HG03378 (cell line): ENCODE measurements around the gene TOP2A.
"Not testable (repeated sequence)": the region's sequence is repeated elsewhere in the genome, so short reads cannot be mapped to it uniquely, and the experiment has no call there.

Experiments used
- ATAC-seq: cut with Tn5 transposase; IDR thresholded peaks from one replicate; pipeline ENCODE4 v1.9.1; 2021; ENCODE audit warnings: mild to moderate bottlenecking, moderate library complexity; ENCODE audit not compliant: unreplicated experiment

TOP2A gene

GRCh38 chr17:40431231-40431602 lies 13.5 kb upstream of the TOP2A start:
- ATAC-seq, result no peak

- no peak for ATAC-seq
These were observed 12.9 kb upstream of the TOP2A start for GRCh38 chr17:40430272-40431230.

GRCh38 chr17:40427002-40427491 lies 9.4 kb upstream of the TOP2A start:
- ATAC-seq, result no peak

GRCh38 chr17:40425741-40426140 lies 8.0 kb upstream of the TOP2A start:
- ATAC-seq, result no peak

GRCh38 chr17:40422990-40423633 lies 5.4 kb upstream of the TOP2A start:
- ATAC-seq, result no peak

- no peak for ATAC-seq
These were observed 2.0 kb upstream of the TOP2A start for GRCh38 chr17:40419559-40420331.

- no peak for ATAC-seq
These were observed 671 bp upstream of the TOP2A start for GRCh38 chr17:40418428-40418706.

GRCh38 chr17:40417258-40417608 lies 463 bp downstream of the TOP2A start:
- no peak for ATAC-seq

GRCh38 chr17:40416671-40417070 lies 1.0 kb downstream of the TOP2A start:
- no peak for ATAC-seq

GRCh38 chr17:40415390-40415789 lies 2.3 kb downstream of the TOP2A start:
- no peak for ATAC-seq

- ATAC-seq, result not testable (repeated sequence)
These were observed 3.4 kb downstream of the TOP2A start for GRCh38 chr17:40414312-40414711.

- ATAC-seq, result no peak
These were observed 4.8 kb downstream of the TOP2A start for GRCh38 chr17:40412880-40413279.

- no peak for ATAC-seq
These were observed 5.9 kb downstream of the TOP2A start for GRCh38 chr17:40411821-40412220.

GRCh38 chr17:40410082-40410481 lies 7.6 kb downstream of the TOP2A start:
- ATAC-seq, result no peak

- ATAC-seq, result not testable (repeated sequence)
These were observed 8.2 kb downstream of the TOP2A start for GRCh38 chr17:40409540-40409939.

- no peak for ATAC-seq
These were observed 10.2 kb downstream of the TOP2A start for GRCh38 chr17:40407460-40407859.

GRCh38 chr17:40404003-40404402 lies 13.7 kb downstream of the TOP2A start:
- ATAC-seq, result no peak

- no peak for ATAC-seq
These were observed 15.0 kb downstream of the TOP2A start for GRCh38 chr17:40402668-40403067.

- no peak for ATAC-seq
These were observed 18.5 kb downstream of the TOP2A start for GRCh38 chr17:40399185-40399584.

GRCh38 chr17:40386555-40386954 lies 31.1 kb downstream of the TOP2A start:
- ATAC-seq, result not testable (repeated sequence)

GRCh38 chr17:40382251-40382650 lies 35.4 kb downstream of the TOP2A start:
- ATAC-seq, result no peak

GRCh38 chr17:40378966-40379365 lies 38.7 kb downstream of the TOP2A start:
- no peak for ATAC-seq
